Trophoblast cell (in vitro differentiated cells and primary cell): ENCODE results near the gene AHCYL1.

ENCODE experiments used
- DNase-seq, 2 donors: peaks; one replicate each; pipeline ENCODE4 v3.0.0-alpha.2; 2016
- H2AFZ ChIP-seq: 2 replicates; pipeline ENCODE4 v1.6.1; 2013; ENCODE audit warnings: low read length, moderate library complexity, mild to moderate bottlenecking; ENCODE audit not compliant: insufficient read depth, poor library complexity
- H2AK5ac ChIP-seq: 2 replicates; pipeline ENCODE4 v1.6.1; 2013; ENCODE audit warnings: mild to moderate bottlenecking, low read length
- H2BK120ac ChIP-seq: 2 replicates; pipeline ENCODE4 v1.6.1; 2013; ENCODE audit warnings: low read length, mild to moderate bottlenecking, moderate library complexity; ENCODE audit not compliant: insufficient read depth, poor library complexity
- H2BK12ac ChIP-seq: 2 replicates; pipeline ENCODE4 v1.6.1; 2013; ENCODE audit warnings: mild to moderate bottlenecking, low read length, moderate library complexity
- H2BK5ac ChIP-seq: 2 replicates; pipeline ENCODE4 v1.6.1; 2013; ENCODE audit warnings: low read length, low read depth, moderate library complexity, mild to moderate bottlenecking; ENCODE audit not compliant: poor library complexity
- H3K14ac ChIP-seq: 2 replicates; pipeline ENCODE4 v1.6.1; 2013; ENCODE audit warnings: mild to moderate bottlenecking, low read length
- H3K18ac ChIP-seq: 2 replicates; pipeline ENCODE4 v1.6.1; 2013; ENCODE audit warnings: mild to moderate bottlenecking, low read length
- H3K23ac ChIP-seq: 2 replicates; pipeline ENCODE4 v1.6.1; 2013; ENCODE audit warnings: low read length
- H3K27ac ChIP-seq: 2 replicates; pipeline ENCODE4 v1.5.1; 2013; ENCODE audit warnings: low read depth, mild to moderate bottlenecking, inconsistent platforms, low read length, moderate library complexity
- H3K27me3 ChIP-seq: 2 replicates; pipeline ENCODE4 v1.6.1; 2013; ENCODE audit warnings: inconsistent platforms, mild to moderate bottlenecking, low read length, moderate library complexity; ENCODE audit not compliant: insufficient read depth
- H3K36me3 ChIP-seq, 2 experiments: 1 replicate in 1 of 2; 2 replicates in 1 of 2; pipeline ENCODE4 v1.6.1; 2013; ENCODE audit warnings: low read length in 2 of 2, mild to moderate bottlenecking in 2 of 2, moderate library complexity in 1 of 2; ENCODE audit not compliant: insufficient read depth in 2 of 2, control insufficient read depth in 1 of 2
- H3K4ac ChIP-seq: 2 replicates; pipeline ENCODE4 v1.6.1; 2013; ENCODE audit warnings: low read depth, mild to moderate bottlenecking, low read length, moderate library complexity
- H3K4me1 ChIP-seq, 2 experiments: 1 replicate in 1 of 2; 2 replicates in 1 of 2; pipeline ENCODE4 v1.6.1; 2013; ENCODE audit warnings: low read length in 2 of 2, mild to moderate bottlenecking in 2 of 2, moderate library complexity in 1 of 2; ENCODE audit not compliant: insufficient read depth in 2 of 2, control insufficient read depth in 1 of 2
- H3K4me2 ChIP-seq: 2 replicates; pipeline ENCODE4 v1.6.1; 2013; ENCODE audit warnings: inconsistent platforms, mild to moderate bottlenecking, low read length, moderate library complexity
- H3K4me3 ChIP-seq: 2 replicates; pipeline ENCODE4 v1.5.1; 2013; ENCODE audit warnings: mild to moderate bottlenecking, low read depth, low read length, inconsistent platforms
- H3K79me1 ChIP-seq: one replicate; pipeline ENCODE4 v1.6.1; 2013; ENCODE audit warnings: low read length
- H3K79me2 ChIP-seq: 2 replicates; pipeline ENCODE4 v1.6.1; 2013; ENCODE audit warnings: low read length, mild to moderate bottlenecking; ENCODE audit not compliant: control insufficient read depth, insufficient read depth, poor library complexity
- H3K9ac ChIP-seq: 2 replicates; pipeline ENCODE4 v1.6.1; 2013; ENCODE audit warnings: mild to moderate bottlenecking, low read length
- H3K9me3 ChIP-seq: 2 replicates; pipeline ENCODE4 v1.6.1; 2013; ENCODE audit warnings: low read depth, mild to moderate bottlenecking, control low read depth, inconsistent platforms, low read length; ENCODE audit not compliant: insufficient read depth
- H4K12ac ChIP-seq: 2 replicates; pipeline ENCODE4 v1.6.1; 2013; ENCODE audit warnings: low read depth, mild to moderate bottlenecking, low read length, moderate library complexity
- H4K8ac ChIP-seq: 2 replicates; pipeline ENCODE4 v1.6.1; 2013; ENCODE audit warnings: low read depth, mild to moderate bottlenecking, low read length, moderate library complexity
- H4K91ac ChIP-seq: one replicate; pipeline ENCODE4 v1.6.1; 2013; ENCODE audit warnings: low read depth, mild to moderate bottlenecking, low read length, moderate library complexity
- WGBS: extraction: QIAGEN DNeasy Blood & Tissue Kit; methylation state at CpG from one replicate; pipeline ENCODE4 v1.1.7; 2013; ENCODE audit warnings: missing lambda C conversion rate; ENCODE audit not compliant: insufficient read length, insufficient coverage; ENCODE audit errors: extremely low coverage; 5-methylcytosine and 5-hydroxymethylcytosine counted together

AHCYL1 gene

GRCh38 chr1:109996476-109996875 is 11.9 kb downstream of the AHCYL1 start:
- DNase-seq: peak; percentile 86 to 100
- Histone ChIP-seq H3K79me1 (no peaks in the 10 kb centered on the region), H2AK5ac (no peak overlapping the region), H3K18ac (no peak overlapping the region), H3K79me2 (peaks cover 4% of the 10 kb centered on the region), H3K9ac (no peak overlapping the region), H2BK120ac (no peak overlapping the region), H2BK5ac (peak overlapping the region; percentile 38), H4K91ac (no peak overlapping the region), H3K27me3 (no peaks in the 10 kb centered on the region), H3K4ac (peak overlapping the region; percentile 28), H3K4me2 (no peak overlapping the region), H3K36me3 (peaks cover 0 to 5% of the 10 kb centered on the region in 2 experiments), H3K27ac (peak overlapping the region; percentile 42), H3K23ac (no peak overlapping the region), H4K8ac (no peak overlapping the region), H2AFZ (no peak overlapping the region), H3K4me1 (peaks cover 13% of the 10 kb centered on the region in 2 experiments), H3K9me3 (no peaks in the 10 kb centered on the region), H3K14ac (no peak overlapping the region), H3K4me3 (no peak overlapping the region), H4K12ac (no peak overlapping the region), H2BK12ac (no peak overlapping the region)
- no CpG with 5 or more reads among the region's 5 CpGs for WGBS

GRCh38 chr1:109997204-109997866 is 12.8 kb downstream of the AHCYL1 start:
- H3K4me3 ChIP-seq: no peak overlapping the region
- H2BK120ac ChIP-seq: no peak overlapping the region
- H3K18ac ChIP-seq: no peak overlapping the region
- no peak overlapping the region for H2AFZ ChIP-seq
- no peak overlapping the region for H2AK5ac ChIP-seq
- H3K27me3 ChIP-seq: no peaks in the 10 kb centered on the region
- no peaks in the 10 kb centered on the region for H3K9me3 ChIP-seq
- H2BK5ac ChIP-seq: no peak overlapping the region
- H4K8ac ChIP-seq: no peak overlapping the region
- no peak overlapping the region for H3K9ac ChIP-seq
- H3K4me2 ChIP-seq: peak overlapping the region; percentile 39
- no peak overlapping the region for H3K4ac ChIP-seq
- peaks cover 0 to 4% of the 10 kb centered on the region in 2 experiments for H3K36me3 ChIP-seq
- H3K4me1 ChIP-seq: peaks cover 13% of the 10 kb centered on the region in 2 experiments
- H3K79me1 ChIP-seq: no peaks in the 10 kb centered on the region
- no peak overlapping the region for H2BK12ac ChIP-seq
- H3K14ac ChIP-seq: no peak overlapping the region
- DNase-seq: peak; percentile 9 to 55
- no CpG with 5 or more reads among the region's 7 CpGs for WGBS
- H3K27ac ChIP-seq: peak overlapping the region; percentile 42
- no peak overlapping the region for H3K23ac ChIP-seq
- H4K91ac ChIP-seq: no peak overlapping the region
- H4K12ac ChIP-seq: no peak overlapping the region
- peaks cover 2% of the 10 kb centered on the region for H3K79me2 ChIP-seq

GRCh38 chr1:109997867-109998229 is 13.3 kb downstream of the AHCYL1 start:
- H4K12ac ChIP-seq: no peak overlapping the region

GRCh38 chr1:110002695-110003094 is 18.1 kb downstream of the AHCYL1 start:
- Histone ChIP-seq H3K4me1 (peaks cover 2 to 12% of the 10 kb centered on the region in 2 experiments), H3K23ac (no peak overlapping the region), H3K18ac (no peak overlapping the region), H4K8ac (no peak overlapping the region), H3K4ac (no peak overlapping the region), H3K36me3 (peaks cover 0 to 2% of the 10 kb centered on the region in 2 experiments), H3K9me3 (no peaks in the 10 kb centered on the region), H3K4me3 (no peak overlapping the region), H3K9ac (no peak overlapping the region), H3K27ac (peak overlapping the region; percentile 40), H3K79me2 (peaks cover 5% of the 10 kb centered on the region), H3K79me1 (peaks cover 6% of the 10 kb centered on the region), H3K4me2 (no peak overlapping the region), H2BK5ac (no peak overlapping the region), H3K27me3 (no peaks in the 10 kb centered on the region), H2BK120ac (no peak overlapping the region), H3K14ac (no peak overlapping the region), H2AFZ (no peak overlapping the region), H4K91ac (no peak overlapping the region), H2AK5ac (no peak overlapping the region), H2BK12ac (no peak overlapping the region), H4K12ac (no peak overlapping the region)
- no peak for DNase-seq
- WGBS: no CpG with 5 or more reads among the region's 1 CpG

More at GRCh38 chr1:109997867-109998229, 13.3 kb downstream of the AHCYL1 start:
- Histone ChIP-seq H2BK12ac (no peak overlapping the region), H3K18ac (no peak overlapping the region), H3K14ac (no peak overlapping the region), H3K4me3 (no peak overlapping the region), H2AK5ac (no peak overlapping the region), H3K9ac (no peak overlapping the region), H3K4me2 (no peak overlapping the region), H3K4ac (no peak overlapping the region), H3K9me3 (no peaks in the 10 kb centered on the region), H4K8ac (no peak overlapping the region), H3K4me1 (peaks cover 13% of the 10 kb centered on the region in 2 experiments), H3K79me1 (no peaks in the 10 kb centered on the region), H4K91ac (no peak overlapping the region), H3K27me3 (no peaks in the 10 kb centered on the region), H3K27ac (peak overlapping the region; percentile 42), H2AFZ (no peak overlapping the region), H3K36me3 (peaks cover 0 to 4% of the 10 kb centered on the region in 2 experiments), H2BK5ac (no peak overlapping the region), H3K79me2 (peaks cover 2% of the 10 kb centered on the region), H2BK120ac (no peak overlapping the region), H3K23ac (no peak overlapping the region)
- DNase-seq: no peak
